NCI-H748 (cell line): ENCODE measurements around the gene SNAPC2.
A peak's percentile ranks its signal among the peaks of the same experiment; 100 is the strongest.

Source experiments
- DNase-seq: peaks from one replicate; lab custom pipeline; 2025; ENCODE audit not compliant: unreplicated experiment; lab: John Stamatoyannopoulos, UW

The SNAPC2 gene

DNA sequence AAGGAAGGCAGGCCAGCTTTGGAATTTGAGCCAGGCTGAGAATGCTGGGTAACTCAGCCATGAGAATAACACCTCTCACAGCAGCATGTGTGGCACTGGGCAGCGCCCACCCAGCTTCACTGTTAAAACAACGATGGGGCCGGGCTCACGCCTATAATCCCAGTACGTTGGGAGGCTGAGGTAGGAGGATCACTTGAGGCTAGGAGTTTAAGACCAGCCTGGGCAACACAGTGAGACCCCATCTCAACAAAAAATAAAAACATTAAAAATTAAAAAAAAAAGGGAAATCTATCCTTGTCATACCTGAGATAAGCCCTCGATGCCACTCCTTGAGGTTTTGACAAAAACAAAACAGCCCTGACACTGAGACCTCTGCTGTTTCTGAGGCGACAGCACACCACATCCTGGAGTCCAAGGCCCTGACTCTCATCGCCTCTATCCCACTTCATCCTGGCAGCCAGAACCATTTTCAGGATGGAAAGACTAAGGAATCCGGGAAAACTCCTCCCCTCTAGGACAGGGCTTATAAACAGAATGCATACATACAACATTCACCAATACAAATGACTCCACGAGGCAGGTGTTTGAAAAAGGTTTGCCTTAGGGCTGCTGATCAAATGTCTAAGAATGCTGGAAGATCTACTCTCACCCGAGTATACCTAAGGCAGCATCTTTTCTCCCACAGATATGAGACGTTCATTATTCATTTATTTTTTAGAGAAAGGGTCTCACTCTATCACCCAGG is 46.0 kb downstream of the SNAPC2 start:
- DNase-seq, result no peak

DNA sequence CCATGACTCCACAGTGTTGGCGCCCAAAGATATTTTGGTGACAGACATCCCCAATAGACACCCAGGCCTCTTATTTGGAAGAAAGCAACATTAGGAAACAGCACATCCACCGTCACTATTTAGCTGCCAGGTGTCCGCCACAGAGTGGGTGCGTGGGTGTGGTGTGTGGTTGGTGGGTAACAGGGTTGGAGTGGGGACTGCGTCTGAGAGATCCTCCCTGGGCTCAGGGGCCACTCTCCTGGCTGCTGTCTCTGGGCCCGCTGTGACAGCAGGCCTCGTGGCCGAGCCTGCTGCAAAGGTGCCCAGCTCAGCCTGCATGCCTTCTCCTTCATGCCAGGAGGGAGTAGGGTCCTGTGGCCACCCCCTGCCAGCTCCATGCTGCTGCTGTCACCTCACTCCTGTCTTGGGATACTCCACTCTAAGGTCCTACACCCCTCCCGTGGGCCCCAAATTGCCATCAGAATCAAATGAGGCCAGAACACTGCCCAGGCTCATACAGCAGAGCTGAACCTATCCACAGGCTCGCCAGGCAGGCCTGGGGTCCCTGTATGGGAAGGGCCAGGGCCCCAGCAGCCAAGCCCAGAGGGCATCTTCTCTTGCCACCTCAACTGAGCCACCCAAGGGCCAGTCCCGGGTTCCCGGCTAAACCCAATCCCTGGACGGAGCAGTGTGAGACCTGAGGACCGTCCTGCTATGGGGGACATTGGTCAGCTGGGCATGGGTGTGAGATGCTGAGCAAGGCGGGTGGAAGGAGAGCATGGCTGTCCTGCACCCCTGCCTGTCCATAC is 48.1 kb downstream of the SNAPC2 start:
- DNase-seq, result no peak

DNA sequence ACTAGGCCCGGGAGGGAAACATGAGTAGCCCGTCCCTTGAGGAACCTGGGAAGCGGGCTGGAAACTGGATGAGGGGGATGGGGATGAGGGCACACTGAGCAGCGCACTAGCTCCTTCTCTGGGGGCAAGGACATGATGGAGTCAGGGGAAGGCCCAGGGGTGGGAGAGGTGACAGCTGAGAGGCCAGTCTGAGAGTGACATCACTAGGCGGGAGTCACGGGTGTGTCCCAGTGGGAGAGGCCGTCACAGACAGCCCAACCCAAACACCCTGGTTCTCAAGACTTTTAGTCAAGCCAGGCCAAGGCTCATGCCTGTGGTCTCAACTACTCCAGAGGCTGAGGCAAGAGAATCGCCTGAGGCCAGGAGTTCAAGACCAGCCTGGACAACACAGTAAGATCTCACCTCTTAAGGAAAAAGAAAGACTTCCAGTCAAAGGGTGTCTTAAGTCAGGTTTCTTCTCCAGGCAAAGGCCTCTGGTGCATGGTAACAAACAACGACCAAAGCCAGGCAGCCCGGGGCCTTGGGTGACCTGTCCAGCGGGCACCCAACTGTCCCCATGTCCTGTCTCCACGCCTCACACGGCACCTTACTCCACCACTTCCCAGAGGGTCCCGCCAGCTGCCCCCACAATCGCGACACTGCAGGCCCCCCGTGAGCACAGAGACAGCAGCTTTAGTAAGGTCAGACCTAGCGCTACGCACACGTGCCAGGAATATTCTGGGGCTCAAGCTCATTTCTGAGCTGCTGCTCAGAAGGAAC is 48.8 kb downstream of the SNAPC2 start:
- DNase-seq, result no peak

DNA sequence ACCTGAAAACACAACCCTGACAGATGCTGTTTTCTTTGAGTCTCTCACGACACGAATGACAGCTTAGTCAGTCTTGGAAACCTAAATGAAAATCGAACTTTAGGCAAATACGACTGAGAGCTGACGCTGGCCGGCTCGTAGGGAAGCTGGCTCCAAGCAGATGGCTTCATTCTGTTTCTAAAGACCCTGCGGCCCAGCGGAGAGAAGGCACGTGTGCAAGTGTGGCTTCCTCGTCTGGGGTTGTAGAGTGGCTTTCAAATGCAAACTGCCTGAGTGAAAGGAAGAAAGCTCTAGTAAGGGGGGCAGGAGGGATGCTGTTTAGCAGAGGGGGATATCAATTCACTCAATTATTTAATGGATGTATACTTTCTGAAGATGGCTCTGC is 49.4 kb downstream of the SNAPC2 start:
- no peak for DNase-seq

DNA sequence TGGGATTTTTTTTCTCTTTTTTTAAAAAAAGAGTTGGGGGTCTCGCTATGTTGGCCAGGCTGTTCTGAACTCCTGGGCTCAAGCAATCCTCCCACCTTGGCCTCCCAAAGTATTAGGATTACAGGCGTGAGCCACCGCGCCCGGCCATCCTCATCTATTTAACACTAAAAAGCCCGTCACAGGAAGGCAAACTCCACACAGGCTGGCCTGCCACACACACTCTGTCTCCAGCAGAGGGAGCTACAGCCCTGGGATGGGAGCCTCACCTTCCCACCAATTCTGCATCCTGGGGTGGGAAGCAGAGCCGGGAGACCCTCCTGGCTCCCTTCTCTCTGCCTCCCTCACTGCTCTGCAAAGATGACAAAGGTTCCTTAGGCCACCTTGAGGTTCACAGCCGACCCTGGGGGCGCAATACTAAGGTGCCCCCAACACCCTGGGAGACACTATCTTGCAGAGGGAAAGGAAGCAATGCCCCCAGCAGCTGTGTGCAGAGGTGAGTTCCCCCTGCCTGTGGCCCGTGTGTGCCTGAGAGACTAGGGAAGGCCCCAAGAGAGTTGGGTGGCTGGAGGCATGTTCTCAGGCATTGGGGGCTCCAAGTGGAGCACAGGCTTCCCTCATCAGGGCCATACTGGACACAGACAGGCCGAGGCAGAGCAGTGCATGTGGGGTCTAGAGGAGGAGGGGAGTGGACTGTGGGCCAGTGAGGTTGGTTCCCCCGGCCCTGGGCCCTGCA is 50.7 kb downstream of the SNAPC2 start:
- DNase-seq, result peak; percentile 18

DNA sequence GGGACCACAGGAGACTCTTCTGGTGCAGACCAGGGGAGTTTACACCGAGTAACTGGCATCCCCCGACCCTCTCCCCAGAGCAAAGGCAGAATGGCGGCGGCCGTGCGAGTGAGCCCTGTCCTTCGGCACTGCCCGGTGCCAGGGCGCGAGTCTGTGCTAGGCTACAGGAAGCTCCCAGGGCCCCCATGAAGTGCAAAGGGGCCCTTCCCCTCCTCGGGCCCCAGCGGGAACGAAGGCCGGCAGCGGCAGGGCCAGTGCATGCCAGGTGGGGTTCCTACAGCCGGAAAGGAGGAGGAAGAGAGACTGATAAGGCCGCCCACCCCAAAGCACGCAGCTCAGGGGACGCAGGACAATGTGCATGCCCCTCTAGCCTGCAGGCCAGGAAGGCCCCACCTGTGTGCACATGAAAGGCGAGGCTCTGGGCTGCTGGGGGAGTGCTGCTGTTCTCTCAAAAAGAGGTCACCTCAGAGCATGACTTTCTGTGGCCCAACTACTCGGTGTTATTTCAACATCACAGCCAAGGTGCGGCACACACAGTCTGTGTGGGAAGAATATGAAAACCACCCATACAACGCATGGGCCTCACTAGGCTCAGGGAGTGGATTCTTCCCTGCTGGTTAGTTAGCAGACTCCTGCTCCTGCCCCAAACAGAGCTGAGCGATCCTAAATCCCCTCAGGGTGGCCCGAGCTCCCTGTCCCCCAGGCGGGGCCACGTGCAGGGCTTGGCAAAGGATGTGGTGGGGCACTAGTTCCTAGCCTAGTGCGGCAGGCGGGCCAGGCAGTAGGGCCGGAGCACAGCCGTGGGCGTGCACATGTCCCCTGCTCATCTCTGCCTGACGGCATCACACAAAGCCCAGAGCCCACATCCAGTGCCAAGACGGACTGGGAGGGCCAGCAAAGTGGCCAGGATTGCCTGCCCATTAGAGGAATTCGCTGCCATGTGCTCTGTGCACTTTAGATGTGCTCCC is 51.7 kb downstream of the SNAPC2 start:
- no peak for DNase-seq
